Activated gamma-delta T cell treated with anti-CD3 and anti-CD28 coated beads, Interleukin-2, amount 50 U/mL, for 16 hours (primary cell): Measurements from ENCODE around the gene ZC3H18.
"Not testable (repeated sequence)": the region's sequence is repeated elsewhere in the genome, so short reads cannot be mapped to it uniquely, and the experiment has no call there.

Source experiments
- DNase-seq: peaks from one replicate; pipeline ENCODE4 v3.0.0-alpha.2; 2020; ENCODE audit warnings: low read depth

Gene ZC3H18

DNA sequence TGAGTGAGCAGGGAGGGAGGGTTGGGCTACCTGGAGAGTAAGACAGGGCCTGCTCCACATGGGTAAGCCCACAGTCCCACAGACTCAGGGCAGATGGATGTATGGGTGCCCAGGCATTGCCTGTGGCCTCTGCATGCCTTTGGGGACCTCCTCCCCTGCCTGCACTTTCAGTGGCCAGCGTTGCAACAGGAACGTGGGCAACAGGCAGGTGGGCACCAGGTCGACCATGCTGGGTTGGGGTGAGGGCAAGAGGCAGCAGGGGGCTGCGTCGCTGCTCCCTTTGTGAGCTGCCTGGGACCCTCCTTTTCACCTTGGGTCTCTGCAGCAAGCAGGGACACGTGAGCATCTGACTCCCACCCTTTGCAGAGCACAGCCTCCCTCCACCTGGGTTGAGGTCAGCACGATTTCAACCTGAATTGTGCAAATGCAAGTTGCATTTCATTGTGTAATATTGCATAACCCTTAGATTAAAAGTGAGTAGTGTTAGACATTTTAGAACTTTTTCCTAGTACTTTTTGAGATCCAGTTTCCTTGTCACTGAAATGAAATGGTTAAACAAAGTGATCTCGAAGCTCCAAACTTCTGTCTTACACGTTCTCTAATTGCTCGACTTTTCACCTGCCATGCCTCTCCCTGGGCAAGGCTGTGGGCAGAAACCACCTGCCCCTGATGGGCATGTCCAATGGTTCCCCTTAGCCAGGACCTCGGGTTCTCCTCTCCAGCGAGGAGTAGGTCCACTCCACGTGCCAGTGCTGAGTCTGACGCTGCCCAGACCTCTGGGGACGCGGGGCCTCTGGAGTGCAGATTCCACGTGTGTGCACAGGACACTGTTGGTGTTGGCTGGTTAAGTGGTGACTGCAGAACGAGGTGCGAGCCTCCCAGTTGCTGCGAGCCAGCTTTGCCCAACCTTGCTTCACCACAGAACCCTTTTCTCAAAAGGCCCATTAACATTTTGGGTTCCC is 35.3 kb downstream of the ZC3H18 start:
- DNase-seq = no peak

DNA sequence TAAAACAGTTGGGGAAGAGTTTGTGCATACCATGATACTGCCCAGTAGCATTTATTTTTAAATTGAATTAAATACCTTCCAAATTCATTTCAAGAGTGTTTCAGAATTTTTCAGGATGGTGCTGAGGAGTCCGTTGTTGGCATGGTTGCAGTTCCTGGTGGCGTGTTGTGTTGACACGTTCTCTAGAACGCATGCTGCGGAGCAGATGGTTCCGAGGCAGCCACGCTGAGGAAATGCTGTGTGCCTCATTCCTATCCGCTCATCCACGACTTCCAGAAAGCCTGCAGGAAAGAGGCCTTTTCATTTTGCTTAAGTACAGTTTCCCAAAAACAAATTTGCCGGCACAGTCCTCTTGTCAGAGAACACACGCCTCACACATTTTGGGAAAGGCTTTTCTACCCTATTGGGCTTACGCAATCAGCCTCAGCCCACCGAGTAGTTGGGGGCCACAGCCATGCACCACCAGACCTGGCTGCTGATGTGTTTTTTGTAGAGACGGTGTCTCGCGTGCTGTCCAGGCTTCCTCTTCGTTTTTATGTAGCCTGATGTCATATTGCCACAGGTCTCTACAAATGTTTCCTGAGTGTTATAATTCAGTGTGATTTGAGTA is 36.0 kb downstream of the ZC3H18 start:
- no peak for DNase-seq

DNA sequence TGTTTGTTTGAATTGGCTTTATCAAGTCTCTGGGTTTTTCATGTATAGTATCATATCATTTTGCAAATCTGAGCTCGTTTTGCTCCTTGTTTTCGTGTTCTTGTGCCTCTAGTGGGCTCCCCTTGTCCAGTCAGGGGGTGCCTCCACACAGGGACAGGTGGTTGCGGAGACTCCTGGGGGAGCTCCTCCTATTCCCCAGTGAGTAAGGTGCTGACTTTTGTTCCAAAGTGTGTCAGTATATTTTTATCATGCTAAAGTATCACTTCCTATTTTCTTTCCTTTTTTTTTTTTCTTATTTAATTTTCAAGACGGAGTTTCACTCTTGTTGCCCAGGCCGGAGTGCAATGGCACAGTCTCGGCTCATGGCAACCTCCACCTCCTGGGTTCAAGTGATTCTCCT is 37.9 kb downstream of the ZC3H18 start:
- no peak for DNase-seq

DNA sequence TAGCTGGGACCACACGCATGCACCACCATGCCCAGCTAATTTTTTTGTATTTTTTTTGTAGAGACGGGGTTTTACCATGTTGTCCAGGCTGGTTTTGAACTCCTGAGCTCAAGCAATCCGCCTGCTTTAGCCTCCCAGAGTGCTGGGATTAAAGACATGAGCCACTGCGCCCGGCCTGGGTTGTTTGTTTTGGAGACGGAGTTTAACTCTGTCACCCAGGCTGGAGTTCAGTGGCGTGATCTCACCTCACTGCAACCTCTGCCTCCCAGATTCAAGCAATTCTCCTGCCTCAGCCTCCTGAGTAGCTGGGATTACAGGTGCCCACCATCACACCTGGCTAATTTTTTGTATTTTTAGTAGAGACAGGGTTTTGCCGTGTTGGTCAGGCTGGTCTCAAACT is 39.2 kb downstream of the ZC3H18 start:
- DNase-seq = not testable (repeated sequence)

DNA sequence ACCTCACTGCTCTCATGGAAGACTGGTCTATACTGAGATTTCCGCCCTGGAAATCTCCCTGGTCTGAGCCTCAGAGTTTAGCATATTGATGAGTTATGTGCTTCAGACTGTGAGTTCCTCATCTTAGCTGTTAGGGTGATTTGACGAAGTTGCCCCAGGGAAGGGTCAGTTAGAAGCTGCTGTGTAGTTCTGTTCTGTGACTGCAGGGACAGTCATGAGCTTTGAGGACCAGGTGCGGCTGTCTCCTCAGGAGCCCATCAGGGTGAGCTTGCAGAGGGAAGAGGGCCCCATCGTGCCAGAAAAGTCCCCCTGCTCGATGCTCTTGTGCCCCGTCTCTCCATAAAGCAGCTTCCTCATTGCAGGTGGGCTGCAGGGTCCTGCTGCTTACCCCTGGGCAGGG is 39.9 kb downstream of the ZC3H18 start:
- no peak for DNase-seq

DNA sequence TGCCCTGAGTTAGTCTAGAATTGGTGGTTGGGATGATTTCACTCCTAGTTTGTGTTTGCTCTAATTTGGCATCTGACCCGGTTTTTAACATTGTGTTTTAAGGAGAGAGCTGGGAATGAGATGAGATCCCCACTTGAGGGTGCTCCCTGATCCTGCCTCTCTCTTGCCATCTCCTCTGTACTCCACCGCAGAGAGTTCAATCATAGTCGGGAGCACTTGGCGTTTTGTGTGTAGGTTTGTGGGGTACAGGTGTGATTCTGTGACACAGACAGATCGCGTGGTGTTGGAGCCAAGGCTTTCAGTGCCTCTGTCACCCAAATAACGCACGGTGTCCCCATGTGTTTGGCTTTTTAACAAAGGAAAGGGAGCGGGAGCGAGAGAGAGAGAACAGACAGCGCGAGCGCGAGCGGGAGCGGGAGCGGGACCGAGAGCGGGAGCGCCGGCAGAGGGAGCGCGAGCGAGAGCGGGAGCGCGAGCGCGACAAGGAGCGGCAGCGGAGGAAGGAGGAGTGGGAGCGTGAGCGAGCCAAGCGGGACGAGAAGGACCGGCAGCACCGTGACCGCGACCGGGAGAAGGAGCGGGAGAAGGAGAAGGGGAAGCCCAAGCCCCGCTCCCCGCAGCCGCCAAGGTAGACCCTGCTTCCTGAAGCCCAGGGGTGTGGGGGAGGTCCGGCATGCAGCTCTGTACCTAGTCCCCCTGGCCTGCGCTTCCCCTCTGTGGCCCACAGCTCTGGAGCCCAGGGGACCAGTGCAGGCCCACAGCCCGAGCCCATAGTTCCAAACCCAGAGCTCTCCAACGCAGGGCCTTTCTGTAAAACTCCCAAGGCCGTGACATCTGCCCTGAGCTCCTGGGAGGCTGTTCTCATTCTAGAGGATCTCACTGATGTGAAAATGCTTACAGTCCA is 41.0 kb downstream of the ZC3H18 start:
- DNase-seq = no peak

DNA sequence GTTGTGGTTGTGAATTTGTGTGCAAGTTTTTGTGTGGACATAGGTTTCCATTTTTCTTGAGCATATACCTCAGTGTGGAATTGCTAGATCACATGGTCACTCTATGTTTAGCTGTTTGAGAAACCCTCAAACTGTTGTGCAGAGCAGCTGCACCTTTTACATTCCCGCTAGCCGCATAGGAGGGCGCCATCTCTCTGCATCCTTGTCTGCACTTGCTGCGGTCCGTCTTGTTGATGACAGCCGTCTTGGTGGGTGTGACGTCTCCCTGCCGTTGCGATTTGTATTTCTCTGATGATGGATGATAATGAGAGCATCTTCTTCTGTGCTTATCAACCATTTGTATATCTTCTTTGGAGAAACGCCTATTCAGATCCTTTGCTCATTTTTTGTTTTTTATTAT is 43.1 kb downstream of the ZC3H18 start:
- no peak for DNase-seq

DNA sequence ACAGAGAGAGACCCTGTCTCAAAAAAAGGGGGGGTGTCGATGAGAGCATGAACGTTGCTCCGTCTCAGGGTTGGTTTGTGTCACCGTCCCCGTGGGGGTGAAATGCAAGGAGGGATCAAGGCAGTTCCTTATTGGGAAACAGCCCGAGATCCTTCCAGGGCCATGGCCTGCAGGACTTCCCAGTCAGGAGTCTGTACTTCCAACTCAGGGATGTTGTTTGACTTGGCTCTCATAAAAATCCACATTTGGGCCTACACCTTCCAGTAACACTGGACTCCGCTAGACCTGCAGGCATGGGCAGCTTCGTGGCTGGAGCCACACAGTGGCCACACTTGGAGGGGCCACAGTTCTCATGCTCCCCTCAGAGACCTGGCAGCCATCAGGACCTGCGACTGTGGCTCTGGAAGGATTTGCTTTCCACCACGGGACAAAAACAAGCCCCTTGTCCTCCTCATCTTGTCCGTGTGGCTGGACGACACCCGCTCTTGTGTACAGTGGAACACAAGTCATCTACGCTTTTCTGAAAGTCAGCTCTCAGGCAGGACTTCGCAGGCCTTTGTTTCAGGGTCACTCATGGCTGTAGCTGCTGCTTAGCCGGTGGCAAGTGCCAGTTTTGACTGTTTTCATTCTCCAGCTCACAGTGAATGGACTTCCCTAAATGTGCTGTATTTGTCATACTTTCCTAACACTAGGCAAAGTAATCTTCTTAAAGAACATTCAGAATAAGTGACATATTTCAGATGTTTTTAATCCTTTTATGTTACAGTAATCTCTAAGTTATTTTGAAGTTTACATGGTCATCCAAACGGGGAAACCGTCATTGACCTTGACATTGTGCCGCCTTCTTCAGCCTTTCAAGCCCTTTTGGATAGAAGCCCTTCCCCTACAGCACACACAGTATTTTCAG is 44.0 kb downstream of the ZC3H18 start:
- DNase-seq = no peak

DNA sequence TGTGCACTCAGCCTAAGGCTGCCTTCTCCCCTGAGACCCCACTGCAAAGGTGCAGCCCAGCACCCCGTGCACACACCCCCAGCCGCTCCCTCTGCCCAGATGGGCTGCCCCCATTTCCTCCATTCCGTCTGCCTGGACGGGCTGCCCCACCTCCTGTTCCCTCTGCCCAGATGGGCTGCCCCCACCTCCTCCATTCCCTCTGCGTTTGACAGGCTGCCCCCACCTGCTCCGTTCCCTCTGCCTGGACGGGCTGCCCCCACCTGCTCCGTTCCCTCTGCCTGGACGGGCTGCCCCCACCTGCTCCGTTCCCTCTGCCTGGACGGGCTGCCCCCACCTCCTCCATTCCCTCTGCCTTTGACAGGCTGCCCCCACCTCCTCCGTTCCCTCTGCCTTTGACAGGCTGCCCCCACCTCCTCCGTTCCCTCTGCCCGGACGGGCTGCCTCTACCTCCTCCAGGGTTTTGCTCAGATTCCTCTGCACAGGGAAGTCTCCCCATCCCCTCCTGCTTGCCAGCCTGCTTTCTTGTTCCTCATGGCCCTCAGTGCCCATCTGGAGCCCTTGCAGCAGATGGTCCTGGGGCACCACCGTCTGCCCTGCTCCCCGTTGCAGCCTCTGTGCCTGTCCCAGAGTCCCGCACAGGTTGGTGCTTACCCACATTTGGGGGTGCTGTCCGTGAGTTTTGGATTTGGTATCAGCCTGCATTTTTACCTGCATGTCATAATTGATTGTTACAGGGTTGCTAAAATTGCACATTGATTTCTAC is 44.8 kb downstream of the ZC3H18 start:
- no peak for DNase-seq

DNA sequence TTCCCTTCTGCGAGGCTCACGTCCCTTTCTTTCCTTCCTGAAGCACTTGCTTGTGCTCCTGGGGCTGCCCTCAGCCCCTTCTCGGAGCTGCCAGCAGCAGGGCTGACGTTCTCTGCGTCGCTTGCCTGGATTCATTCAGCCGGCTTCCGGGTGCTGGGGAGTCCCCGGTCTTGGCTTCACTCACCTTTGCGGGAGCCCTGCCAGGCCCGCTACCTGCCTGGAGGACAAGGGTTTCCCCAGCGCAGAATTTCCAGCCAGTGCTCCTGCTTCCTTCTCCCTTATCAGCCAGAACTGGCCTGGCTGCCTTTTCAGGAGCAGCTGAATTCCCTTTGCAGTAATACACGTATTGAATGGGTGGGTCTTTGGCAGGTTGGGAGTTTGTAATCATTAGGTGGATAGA is 46.1 kb downstream of the ZC3H18 start:
- DNase-seq = no peak

DNA sequence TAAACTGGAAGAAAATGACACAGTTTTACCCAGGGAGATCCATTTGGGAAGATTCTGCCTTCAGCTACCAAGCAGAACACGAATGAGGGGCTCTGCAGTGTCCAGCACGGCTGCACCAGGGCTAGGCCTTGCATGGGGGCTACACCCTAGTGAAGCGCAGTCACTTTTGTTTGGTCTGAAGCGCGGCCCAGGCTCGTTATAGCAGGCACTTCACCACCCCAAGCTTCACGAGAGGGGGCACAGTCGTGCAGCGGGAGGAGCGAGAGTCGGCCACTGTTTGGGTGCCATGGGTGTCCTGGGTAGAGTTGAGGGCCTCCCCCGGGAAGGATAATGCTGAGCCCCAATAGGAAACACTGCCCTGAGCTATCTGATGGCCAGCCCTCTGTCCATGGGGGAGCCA is 46.5 kb downstream of the ZC3H18 start:
- DNase-seq = no peak

DNA sequence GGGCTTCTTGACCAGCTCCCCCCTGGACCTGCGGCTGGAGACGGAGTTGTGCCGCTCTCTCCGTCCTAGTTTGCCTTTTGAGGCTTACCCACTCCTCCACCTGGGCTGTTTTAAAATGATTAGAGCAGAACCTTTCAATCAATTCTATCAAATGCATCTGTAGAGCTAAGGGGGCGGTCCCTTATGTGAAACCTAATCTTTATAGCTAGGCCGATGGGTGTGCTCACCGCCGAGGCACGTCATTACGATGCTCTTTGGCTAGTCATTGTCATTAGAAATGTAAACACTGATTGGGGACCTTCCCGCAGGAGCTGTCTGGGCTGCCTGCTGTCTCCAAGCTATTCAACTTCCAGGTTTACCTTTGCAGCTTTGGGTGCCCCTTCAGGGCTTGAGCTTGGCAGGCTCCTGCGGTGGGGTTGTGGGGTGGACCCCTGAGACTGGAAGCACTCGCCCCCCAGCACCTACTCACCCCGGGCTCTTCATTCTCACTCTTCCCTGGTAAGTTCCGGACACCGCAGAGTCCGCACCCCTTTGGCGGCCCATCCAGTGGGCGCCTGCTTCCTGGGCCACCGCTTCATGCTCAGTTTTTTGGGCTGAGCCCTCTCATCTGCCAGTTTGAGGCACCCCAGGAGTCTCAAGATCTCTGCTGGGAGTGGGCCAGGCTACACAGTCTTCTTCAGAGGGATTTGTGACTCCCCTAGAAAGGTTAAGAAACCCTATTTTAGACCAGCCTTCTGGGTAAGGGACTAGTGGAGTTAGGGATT is 47.2 kb downstream of the ZC3H18 start:
- DNase-seq = no peak

DNA sequence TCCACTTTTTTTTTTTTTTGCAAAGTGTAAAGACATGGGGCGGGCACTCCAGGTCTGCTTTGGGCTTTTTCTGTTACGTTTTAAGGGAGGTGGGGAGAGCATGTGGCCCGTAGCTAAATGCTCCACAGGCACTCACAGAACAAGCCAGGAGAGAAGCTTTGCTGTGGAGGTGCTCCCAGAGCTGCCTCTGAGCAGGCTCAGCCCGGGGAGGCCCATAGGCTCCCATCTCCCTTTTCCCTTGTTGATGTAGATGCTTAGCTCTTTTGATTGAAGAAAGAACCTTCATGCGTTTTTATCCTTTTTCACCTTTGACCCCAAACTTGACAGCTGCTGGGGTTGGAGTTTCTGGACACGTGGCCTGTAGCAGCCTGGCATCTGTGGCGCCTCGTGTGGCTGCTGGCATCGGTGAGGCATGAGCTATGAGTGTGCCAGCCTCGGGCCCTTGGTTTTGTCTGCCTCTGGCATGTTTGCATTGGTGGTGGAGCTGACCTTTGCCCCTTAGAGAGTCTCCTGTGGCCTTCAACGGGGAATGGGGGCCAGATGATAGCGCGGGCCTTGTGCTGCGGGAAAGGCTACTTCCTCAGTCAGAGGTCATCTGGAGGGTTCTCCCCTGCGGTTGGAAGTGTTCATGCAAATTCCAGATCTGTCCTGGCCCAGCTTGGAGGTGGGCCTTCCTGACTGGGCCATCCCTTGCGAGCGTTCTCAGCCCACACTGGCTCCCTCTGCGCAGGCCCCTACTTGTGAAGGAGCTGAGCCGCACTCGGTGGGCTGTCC is 48.2 kb downstream of the ZC3H18 start:
- no peak for DNase-seq

DNA sequence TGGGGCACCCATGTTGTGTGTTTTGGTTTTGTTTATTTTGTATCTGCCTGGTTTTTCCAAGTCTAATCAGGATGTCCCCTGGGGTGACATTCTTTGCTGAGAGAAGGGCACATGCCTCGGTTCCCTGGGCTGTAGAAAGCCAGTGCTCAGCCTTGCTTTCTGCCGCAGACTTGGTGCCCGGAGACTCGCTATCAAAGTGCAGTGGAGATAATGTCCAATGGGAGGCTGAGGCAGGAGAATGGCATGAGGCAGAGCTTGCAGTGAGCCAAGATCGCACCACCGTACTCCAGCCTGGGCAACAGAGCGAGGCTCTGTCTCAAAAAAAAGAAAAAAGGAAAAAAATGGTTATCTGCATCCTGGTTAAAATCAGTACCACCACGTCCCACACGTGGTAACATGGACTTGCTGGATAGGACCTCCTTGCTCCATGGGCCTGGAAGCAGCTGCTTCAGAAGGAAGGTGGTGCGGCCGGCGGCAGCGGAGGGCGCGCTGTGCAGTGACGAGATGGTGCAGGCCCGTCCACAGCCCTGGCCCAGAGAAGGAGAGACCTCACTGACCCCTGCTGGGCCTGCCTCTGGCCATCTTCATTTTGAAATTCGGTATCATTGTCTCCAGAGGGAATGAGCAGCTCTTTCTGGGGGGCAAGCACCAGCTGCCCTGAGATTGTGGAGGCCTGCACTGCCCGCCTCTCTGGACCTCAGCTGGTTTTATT is 48.9 kb downstream of the ZC3H18 start:
- no peak for DNase-seq

DNA sequence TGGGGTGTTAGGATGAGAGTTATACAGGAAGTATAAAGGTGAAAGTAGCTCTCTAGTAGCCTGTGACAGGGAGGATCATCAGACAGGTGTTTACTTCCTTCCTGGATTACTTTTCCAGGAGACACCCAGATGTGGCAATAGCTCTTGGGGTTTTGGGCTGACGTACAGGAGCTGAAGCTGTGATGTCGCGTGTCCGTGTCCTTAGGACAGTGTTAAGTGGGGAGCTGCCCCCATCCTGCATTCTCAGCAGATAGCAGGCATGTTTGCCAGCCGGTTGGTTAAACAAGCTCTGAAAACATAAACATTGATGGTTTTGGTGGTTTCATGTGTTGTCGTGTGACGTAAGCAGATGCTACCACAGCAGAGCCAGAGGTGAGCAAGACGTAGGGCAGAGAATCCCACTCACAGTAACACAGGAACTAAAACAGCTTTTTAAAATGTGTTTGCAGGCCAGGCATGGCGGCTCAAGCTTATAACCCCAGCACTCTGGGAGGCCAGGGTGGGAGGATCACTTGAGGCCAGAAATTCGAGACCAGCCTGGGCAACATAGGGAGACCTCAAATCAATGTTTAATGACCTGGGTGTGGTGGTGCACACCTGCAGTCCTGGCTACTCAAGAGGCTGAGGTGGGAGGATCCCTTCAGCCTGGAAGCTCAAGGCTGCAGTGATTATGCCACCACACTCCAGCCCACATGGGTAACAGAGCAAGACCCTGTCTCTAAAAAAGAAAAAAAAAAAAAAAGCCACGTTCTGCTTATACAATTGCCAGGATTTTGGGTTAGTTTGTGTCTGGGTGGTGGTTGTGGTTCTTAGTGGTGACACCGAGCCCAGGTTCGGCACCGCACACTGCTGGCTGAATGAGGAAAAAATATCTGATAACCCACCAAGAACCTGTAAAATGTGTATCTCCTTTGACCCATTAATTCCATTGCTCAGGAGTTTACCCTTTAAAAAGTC is 49.9 kb downstream of the ZC3H18 start:
- DNase-seq = peak; percentile 64

DNA sequence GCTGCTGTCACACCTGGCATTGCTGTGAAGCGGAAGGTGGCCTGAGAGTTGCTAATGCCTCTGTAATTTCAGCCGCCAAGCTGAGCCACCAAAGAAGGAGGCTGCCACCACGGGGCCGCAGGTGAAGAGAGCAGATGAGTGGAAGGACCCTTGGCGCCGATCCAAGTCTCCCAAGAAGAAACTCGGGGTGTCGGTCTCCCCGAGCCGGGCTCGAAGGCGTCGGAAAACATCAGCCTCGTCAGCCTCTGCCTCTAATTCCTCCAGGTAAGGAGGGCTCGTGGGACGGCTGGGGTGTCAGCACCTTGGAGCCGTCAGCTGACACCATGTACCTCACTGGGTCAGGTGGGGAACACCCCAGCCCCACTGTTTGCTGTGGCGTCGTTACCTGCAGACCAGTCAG is 51.9 kb downstream of the ZC3H18 start:
- no peak for DNase-seq

DNA sequence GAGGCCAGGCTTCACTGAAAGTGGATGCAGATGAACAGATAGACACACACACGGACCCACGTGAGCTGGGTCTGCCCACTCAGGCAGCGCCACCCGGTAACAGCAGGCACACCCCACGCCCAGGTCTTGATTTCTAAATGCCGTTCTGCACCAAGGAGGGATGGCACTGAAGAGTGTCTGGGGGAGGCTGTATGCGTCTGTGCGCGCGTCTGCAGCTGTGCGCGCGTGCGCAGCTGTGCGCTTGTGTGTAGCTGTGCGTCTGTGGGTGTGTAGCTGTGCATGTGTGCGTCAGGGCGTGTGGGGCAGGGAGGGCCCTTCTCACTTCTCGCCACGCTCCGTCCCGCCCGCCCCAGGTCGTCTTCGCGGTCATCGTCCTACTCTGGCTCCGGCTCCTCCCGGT is 52.7 kb downstream of the ZC3H18 start:
- DNase-seq = no peak
